NCI-H2227 (cell line): ENCODE measurements around the gene WFIKKN1.

Experiments
- DNase-seq: peaks from one replicate; lab custom pipeline; 2025; ENCODE audit not compliant: unreplicated experiment; lab: John Stamatoyannopoulos, UW

Gene WFIKKN1

GRCh38 chr16:652454-653305 lies 21.9 kb downstream of the WFIKKN1 start:
- DNase-seq, result no peak

- DNase-seq, result no peak
Measured at GRCh38 chr16:654034-654433, 23.2 kb downstream of the WFIKKN1 start.

- no peak for DNase-seq
Measured at GRCh38 chr16:657487-657886, 26.7 kb downstream of the WFIKKN1 start.

- DNase-seq, result no peak
Measured at GRCh38 chr16:658679-659571, 28.1 kb downstream of the WFIKKN1 start.

GRCh38 chr16:659618-660017 lies 28.8 kb downstream of the WFIKKN1 start:
- DNase-seq, result no peak

- DNase-seq, result no peak
Measured at GRCh38 chr16:660132-660458, 29.3 kb downstream of the WFIKKN1 start.

GRCh38 chr16:660459-661183 lies 29.8 kb downstream of the WFIKKN1 start:
- peak; percentile 72 for DNase-seq

GRCh38 chr16:661184-661821 lies 30.5 kb downstream of the WFIKKN1 start:
- DNase-seq, result no peak

- DNase-seq, result no peak
Measured at GRCh38 chr16:662095-662494, 31.3 kb downstream of the WFIKKN1 start.

GRCh38 chr16:662597-662996 lies 31.8 kb downstream of the WFIKKN1 start:
- DNase-seq, result no peak

GRCh38 chr16:666572-666971 lies 35.8 kb downstream of the WFIKKN1 start:
- no peak for DNase-seq

- DNase-seq, result no peak
Measured at GRCh38 chr16:667113-667779, 36.5 kb downstream of the WFIKKN1 start.

- DNase-seq, result peak; percentile 96
Measured at GRCh38 chr16:667780-668518, 37.2 kb downstream of the WFIKKN1 start, which contains the start of gene RHOT2. TSS of gene RHOT2 (plus strand) at chr16:668132. CDS start at chr16:668200, 68 bp downstream.

- peak; percentile 45 for DNase-seq
Measured at GRCh38 chr16:668519-669171, 37.9 kb downstream of the WFIKKN1 start.

- no peak for DNase-seq
Measured at GRCh38 chr16:669666-670065, 38.9 kb downstream of the WFIKKN1 start.

- DNase-seq, result no peak
Measured at GRCh38 chr16:670485-671352, 39.9 kb downstream of the WFIKKN1 start.

- no peak for DNase-seq
Measured at GRCh38 chr16:671353-672131, 40.8 kb downstream of the WFIKKN1 start.
